Lower leg skin (tissue), 4 donors: ENCODE data around the gene FOXR1. TPM values are rescaled to one million over a fixed set of nuclear protein-coding genes. Genes with fewer than 3 reads are reported as not detected.

Experiments used
- DNase-seq, 2 donors: peaks; one replicate each; pipeline ENCODE4 v3.0.0-alpha.2; 2019; ENCODE audit warnings: low spot score in 2 of 2
- H3K4me3 ChIP-seq: fragments of 200-600 bp; sonication (generic); 2 replicates; pipeline ENCODE4 v1.5.1; 2017; ENCODE audit warnings: mild to moderate bottlenecking, low read depth; ENCODE audit not compliant: poor library complexity, severe bottlenecking
- POLR2A ChIP-seq, 2 donors: fragments of 450-650 bp; IDR thresholded peaks; one replicate each; pipeline ENCODE4 v1.6.1; 2016 to 2017; ENCODE audit warnings: antibody characterized with exemption in 2 of 2, mild to moderate bottlenecking in 1 of 2, moderate library complexity in 1 of 2
- WGBS, 2 donors: methylation state at CpG; one replicate each; pipeline ENCODE4 v1.1.5; 2018; 5-methylcytosine and 5-hydroxymethylcytosine counted together
- intact Hi-C: fragments of 100-400 bp; cut with DNase I; formaldehyde crosslinking; loops from one replicate; pipeline ENCODE4 v1.15.0; 2023; ENCODE audit warnings: low total_unique reads
- total RNA-seq, 4 donors: library from RNA; depleted of rRNA; stranded (reverse); fragments of >200 nt; gene quantifications; one replicate each; pipeline ENCODE4 v1.1.0, GENCODE V29; 2016
- TF ChIP-seq, protein P1 (sequence below), 3 donors: fragments of 450-650 bp; IDR thresholded peaks; one replicate each; pipeline ENCODE4 v1.5.1; 2016; ENCODE audit warnings: antibody characterized with exemption in 3 of 3, mild to moderate bottlenecking in 3 of 3, moderate library complexity in 2 of 3

The FOXR1 gene
- total RNA-seq, 4 donors from 2014 or later, result not detected

DNA sequence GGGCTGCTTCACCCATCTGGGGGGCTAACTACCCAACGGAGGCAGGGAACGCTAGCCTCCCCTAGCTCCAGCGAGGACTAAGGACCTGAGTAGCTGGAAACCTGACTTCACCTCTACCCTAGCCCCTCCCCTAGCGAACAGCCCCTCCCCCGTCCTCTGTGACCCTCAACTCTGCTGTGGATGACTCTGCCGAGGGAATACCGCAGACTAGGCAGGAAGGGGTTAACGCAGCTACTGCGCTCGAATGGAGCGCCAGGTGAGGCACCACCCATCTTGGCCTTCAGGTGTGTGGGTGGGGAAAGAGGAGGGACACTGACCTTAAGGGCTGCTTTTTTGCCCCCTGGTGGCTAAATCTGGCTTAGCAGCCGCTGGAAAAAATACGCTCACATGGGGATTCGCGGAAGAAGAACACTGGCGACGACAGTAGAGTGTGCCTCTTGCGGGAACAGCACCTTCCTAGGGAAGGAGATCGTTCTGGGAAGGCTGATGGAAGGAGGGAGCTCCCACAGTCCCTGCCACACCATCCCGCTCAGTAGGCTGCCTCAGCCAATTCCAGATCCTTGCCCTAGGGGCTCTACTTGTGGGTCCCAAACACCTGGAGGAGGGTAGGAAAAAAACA lies 41.4 kb upstream of the FOXR1 start:
- 1 to 2% methylated on average over 20 of the region's 20 CpGs for WGBS, 2 donors
- DNase-seq, result peak; percentile 92 to 97
- intact Hi-C loops, result no loop called here
- peak overlapping the region; percentile 56 for H3K4me3 ChIP-seq
- no peak for TF ChIP-seq POLR2A (IDR thresholded peaks at IDR 0.05)
- TF ChIP-seq, protein P1, sequence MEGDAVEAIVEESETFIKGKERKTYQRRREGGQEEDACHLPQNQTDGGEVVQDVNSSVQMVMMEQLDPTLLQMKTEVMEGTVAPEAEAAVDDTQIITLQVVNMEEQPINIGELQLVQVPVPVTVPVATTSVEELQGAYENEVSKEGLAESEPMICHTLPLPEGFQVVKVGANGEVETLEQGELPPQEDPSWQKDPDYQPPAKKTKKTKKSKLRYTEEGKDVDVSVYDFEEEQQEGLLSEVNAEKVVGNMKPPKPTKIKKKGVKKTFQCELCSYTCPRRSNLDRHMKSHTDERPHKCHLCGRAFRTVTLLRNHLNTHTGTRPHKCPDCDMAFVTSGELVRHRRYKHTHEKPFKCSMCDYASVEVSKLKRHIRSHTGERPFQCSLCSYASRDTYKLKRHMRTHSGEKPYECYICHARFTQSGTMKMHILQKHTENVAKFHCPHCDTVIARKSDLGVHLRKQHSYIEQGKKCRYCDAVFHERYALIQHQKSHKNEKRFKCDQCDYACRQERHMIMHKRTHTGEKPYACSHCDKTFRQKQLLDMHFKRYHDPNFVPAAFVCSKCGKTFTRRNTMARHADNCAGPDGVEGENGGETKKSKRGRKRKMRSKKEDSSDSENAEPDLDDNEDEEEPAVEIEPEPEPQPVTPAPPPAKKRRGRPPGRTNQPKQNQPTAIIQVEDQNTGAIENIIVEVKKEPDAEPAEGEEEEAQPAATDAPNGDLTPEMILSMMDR (IDR thresholded peaks at IDR 0.05), result peak in 1 of 3 donors; percentile 96

DNA sequence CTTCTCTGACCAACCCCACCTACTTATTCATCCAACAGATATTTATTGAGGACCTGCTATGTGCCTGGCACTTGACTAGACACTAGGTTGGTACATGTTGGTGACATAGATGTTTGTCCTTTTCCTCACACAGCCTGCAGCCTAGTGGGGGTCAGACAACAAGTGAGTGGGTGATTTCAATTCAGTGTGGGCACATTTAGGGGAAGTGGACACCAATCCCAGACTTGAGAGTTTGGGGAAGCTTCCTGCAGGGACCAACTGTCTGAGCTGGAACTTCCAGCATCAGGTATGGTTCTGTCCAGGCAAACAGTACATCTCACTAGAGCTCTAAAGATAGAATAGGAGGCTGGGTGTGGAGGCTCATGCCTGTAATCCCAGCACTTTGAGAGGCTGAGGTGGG lies 40.0 kb upstream of the FOXR1 start:
- intact Hi-C loops, result no loop called here
- TF ChIP-seq, protein P1 (IDR thresholded peaks at IDR 0.05), result no peak
- no peak for TF ChIP-seq POLR2A (IDR thresholded peaks at IDR 0.05)
- H3K4me3 ChIP-seq, result no peak overlapping the region
- no peak for DNase-seq

DNA sequence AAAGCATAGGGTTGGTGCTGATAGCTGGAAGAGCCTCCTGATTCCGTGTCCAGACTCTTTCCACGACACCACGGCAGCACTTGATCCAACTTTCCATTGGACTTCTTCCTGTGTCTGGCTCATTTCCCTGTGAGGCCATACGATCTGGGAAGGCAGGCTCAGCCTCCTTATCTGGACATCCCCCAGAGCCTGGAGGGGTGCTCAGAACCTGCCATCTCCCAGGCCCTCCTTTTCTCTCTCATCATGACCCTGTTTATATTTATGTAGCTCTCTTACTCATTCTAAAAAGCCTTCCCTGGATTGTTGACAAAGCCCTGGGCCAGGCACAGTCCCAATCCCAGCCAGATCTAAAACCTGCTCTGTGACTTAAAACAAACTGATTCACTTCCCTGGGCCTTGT lies 38.1 kb upstream of the FOXR1 start:
- no peak overlapping the region for H3K4me3 ChIP-seq
- no peak for DNase-seq
- WGBS, 2 donors, result 5% methylated on average over 4 of the region's 4 CpGs
- TF ChIP-seq POLR2A (IDR thresholded peaks at IDR 0.05), result no peak
- TF ChIP-seq, protein P1 (IDR thresholded peaks at IDR 0.05), result no peak
- intact Hi-C loops, result no loop called here

DNA sequence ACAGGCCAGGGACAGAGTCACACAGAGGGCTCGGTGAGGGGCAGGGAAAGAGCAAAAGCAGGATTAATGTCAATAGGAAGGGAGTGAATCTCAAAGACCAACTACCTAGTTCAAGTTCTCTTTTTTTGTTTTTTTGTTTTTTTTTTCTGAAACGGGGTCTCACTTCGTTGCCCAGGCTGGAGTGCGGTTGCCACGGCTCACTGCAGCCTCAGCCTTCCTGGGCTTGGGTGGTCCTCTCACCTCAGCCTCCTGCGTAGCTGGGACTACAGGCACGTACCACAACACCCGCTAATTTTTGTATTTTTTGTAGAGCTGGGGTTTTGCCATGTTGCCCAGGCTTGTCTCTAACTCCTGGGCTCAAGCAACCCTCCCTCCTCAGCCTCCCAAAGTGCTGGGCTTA lies 36.2 kb upstream of the FOXR1 start:
- no peak overlapping the region for H3K4me3 ChIP-seq
- no peak for TF ChIP-seq POLR2A (IDR thresholded peaks at IDR 0.05)
- TF ChIP-seq, protein P1 (IDR thresholded peaks at IDR 0.05), result no peak
- WGBS, 2 donors, result 80 to 83% methylated on average over 8 of the region's 8 CpGs
- intact Hi-C loops, result no loop called here
- DNase-seq, result no peak

DNA sequence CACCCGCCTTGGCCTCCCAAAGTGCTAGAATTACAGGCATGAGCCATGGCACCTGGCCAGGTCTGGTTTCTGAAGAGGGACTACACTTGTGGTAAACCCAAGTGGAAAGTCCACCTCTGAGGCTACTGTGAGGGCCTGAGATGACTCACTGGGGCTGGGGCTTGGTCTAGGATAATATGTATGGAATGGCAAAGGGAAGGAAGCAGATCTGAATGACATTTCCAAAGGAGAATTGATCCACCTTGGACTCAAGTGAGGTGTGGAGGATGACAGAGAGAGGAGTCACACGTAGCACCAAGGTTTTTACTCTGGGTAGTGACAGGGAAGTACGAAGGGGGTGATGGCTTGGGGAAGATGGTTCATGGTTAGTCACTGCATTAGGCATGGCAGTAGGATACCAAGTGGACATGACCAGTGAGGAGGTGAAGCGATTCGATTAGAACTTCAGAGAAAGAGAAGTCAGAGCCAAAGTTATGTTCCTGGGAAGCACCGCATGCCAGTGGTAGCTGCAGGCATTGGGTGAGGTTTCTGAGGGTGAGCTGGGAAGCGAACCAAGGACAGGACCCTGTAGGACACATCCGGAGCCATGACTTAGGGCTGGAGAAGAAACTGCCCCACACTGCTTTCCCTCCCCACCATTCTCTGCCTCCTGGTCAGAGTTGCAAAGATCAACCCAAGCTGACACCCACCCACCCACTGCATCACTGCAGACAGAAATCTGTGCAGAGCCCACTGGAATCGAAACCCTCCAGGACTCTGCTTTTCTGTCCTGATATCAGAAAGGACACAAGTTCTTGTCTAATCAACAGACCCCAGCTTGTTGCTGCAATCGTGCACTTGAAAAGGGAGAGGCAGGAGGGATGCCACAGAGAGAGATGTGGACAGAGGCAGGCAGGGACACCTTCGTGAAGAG lies 32.8 kb upstream of the FOXR1 start:
- no peak overlapping the region for H3K4me3 ChIP-seq
- 66 to 73% methylated on average over 11 of the region's 11 CpGs for WGBS, 2 donors
- DNase-seq, result no peak
- intact Hi-C loops, result no loop called here
- TF ChIP-seq, protein P1 (IDR thresholded peaks at IDR 0.05), result no peak
- no peak for TF ChIP-seq POLR2A (IDR thresholded peaks at IDR 0.05)
